HCT116 (cell line): ENCODE measurements around the gene ARHGAP10.

Experiments used
- CEBPB ChIP-seq: IDR thresholded peaks from 2 replicates; pipeline ENCODE4 v1.6.1; 2012; ENCODE audit warnings: low read depth
- CTCF ChIP-seq, 3 experiments: fragments of 200-600 bp in 1 of 3; sonication (generic) in 1 of 3; IDR thresholded peaks in 2 of 3; conservative IDR thresholded peaks in 1 of 3; 2 replicates each; pipeline ENCODE4 v1.5.1; 2012 to 2017; ENCODE audit warnings: low read depth in 2 of 3, low read length in 2 of 3, antibody characterized with exemption in 1 of 3, borderline replicate concordance in 1 of 3, control low read depth in 1 of 3, mild to moderate bottlenecking in 1 of 3, mixed read lengths in 1 of 3, mixed run types in 1 of 3, moderate library complexity in 1 of 3; ENCODE audit not compliant: insufficient read depth in 1 of 3
- EZH2phosphoT487 ChIP-seq: fragments of 200-600 bp; IDR thresholded peaks from 2 replicates; pipeline ENCODE4 v1.6.1; 2018; ENCODE audit warnings: antibody characterized with exemption, borderline replicate concordance
- FOSL1 ChIP-seq: IDR thresholded peaks from 2 replicates; pipeline ENCODE4 v1.6.1; 2012; ENCODE audit warnings: low read depth
- MAX ChIP-seq: IDR thresholded peaks from 2 replicates; pipeline ENCODE4 v1.6.1; 2012
- POLR2A ChIP-seq: IDR thresholded peaks from 2 replicates; pipeline ENCODE4 v1.7.0; 2011; ENCODE audit warnings: borderline replicate concordance; ENCODE audit not compliant: insufficient read depth, insufficient read length; ENCODE audit errors: extremely low read depth
- POLR2AphosphoS5 ChIP-seq: IDR thresholded peaks from 2 replicates; pipeline ENCODE4 v1.6.1; 2011; ENCODE audit warnings: mild to moderate bottlenecking, low read depth, low read length, moderate library complexity
- RAD21 ChIP-seq: IDR thresholded peaks from 2 replicates; pipeline ENCODE4 v1.6.1; 2012; ENCODE audit warnings: low read depth, mild to moderate bottlenecking
- REST ChIP-seq: IDR thresholded peaks from 2 replicates; pipeline ENCODE4 v1.6.1; 2012; ENCODE audit warnings: low read depth
- ZNF274 ChIP-seq: fragments of 200-500 bp; sonication (Bioruptor generic); IDR thresholded peaks from 2 replicates; pipeline ENCODE4 v1.6.1; 2014; ENCODE audit warnings: mild to moderate bottlenecking, low read depth, low read length, inconsistent platforms

GRCh38 chr4:147824316-147824715 lies 92.4 kb downstream of the ARHGAP10 start:
- TF ChIP-seq CTCF (IDR thresholded peaks at IDR 0.05 in 2 of 3, conservative IDR thresholded peaks at IDR 0.05 in 1 of 3; ENCODE audit: borderline replicate concordance in 1 of 3, insufficient read depth in 1 of 3, low read depth in 2 of 3, low read length in 2 of 3) (no peak), CEBPB (no peak), EZH2phosphoT487 (no peak), POLR2A (no peak), POLR2AphosphoS5 (no peak), MAX (no peak), REST (no peak), ZNF274 (no peak), RAD21 (no peak), FOSL1 (no peak)
